Panc1 (cell line): ENCODE measurements around the gene AQP1. TPM values are rescaled to one million over a fixed set of nuclear protein-coding genes. Genes with fewer than 3 reads are reported as not detected.

Source experiments
- ATAC-seq: fragments of 200-7000 bp; cut with Tn5 transposase; 2 replicates; pipeline ENCODE4 v1.9.1; 2020; ENCODE audit warnings: mild to moderate bottlenecking, moderate library complexity
- BruUV-seq: library from RNA; stranded (reverse); fragments of 400-500 nt; replicated peaks from 2 replicates; lab custom pipeline; 2021; lab: Mats Ljungman, UMichigan
- CTCF ChIA-PET: fragments of 300-600 bp; sonication (Branson Sonifier 250); formaldehyde crosslinking; loops from one replicate; lab custom pipeline; 2022; ENCODE audit warnings: antibody characterized with exemption; lab: Charles Lee
- POLR2A ChIA-PET: fragments of 300-600 bp; sonication (Branson Sonifier 250); formaldehyde crosslinking; loops from one replicate; lab custom pipeline; 2022; ENCODE audit warnings: antibody characterized with exemption; lab: Charles Lee
- DNase-seq: peaks from one replicate; pipeline ENCODE4 v3.0.0-alpha.2; 2010; ENCODE audit warnings: low read depth, low spot score
- H3K27ac ChIP-seq: 2 replicates; pipeline ENCODE4 v1.5.1; 2011; ENCODE audit warnings: mild to moderate bottlenecking, low read length, inconsistent platforms
- H3K27me3 ChIP-seq: fragments of 200-500 bp; sonication (Bioruptor generic); 2 replicates; pipeline ENCODE4 v1.6.0; 2014; ENCODE audit warnings: low read length, inconsistent platforms; ENCODE audit not compliant: control insufficient read depth, insufficient read depth
- H3K36me3 ChIP-seq: fragments of 200-500 bp; sonication (Bioruptor generic); 2 replicates; pipeline ENCODE4 v1.5.1; 2014; ENCODE audit warnings: inconsistent platforms, mild to moderate bottlenecking, low read length, moderate library complexity; ENCODE audit not compliant: control insufficient read depth, insufficient read depth
- H3K4me1 ChIP-seq: 2 replicates; pipeline ENCODE4 v1.5.1; 2011; ENCODE audit warnings: inconsistent platforms, mild to moderate bottlenecking, low read length, moderate library complexity; ENCODE audit not compliant: control insufficient read depth, insufficient read depth
- H3K4me3 ChIP-seq, 2 experiments: 2 replicates each; pipeline ENCODE4 v1.5.1; 2011 to 2012; ENCODE audit warnings: low read depth in 2 of 2, low read length in 2 of 2, mild to moderate bottlenecking in 2 of 2, inconsistent platforms in 1 of 2, moderate library complexity in 1 of 2
- H3K9me3 ChIP-seq: fragments of 200-500 bp; sonication (Bioruptor generic); 2 replicates; pipeline ENCODE4 v1.5.1; 2014; ENCODE audit warnings: low read depth, mild to moderate bottlenecking, inconsistent platforms, low read length, moderate library complexity; ENCODE audit not compliant: control insufficient read depth, insufficient read depth
- CTCF ChIP-seq: fragments of 450-650 bp; IDR thresholded peaks from 2 replicates; pipeline ENCODE4 v1.5.1; 2017; ENCODE audit warnings: mild to moderate bottlenecking
- POLR2AphosphoS5 ChIP-seq: IDR thresholded peaks from 2 replicates; pipeline ENCODE4 v1.6.1; 2012; ENCODE audit warnings: mild to moderate bottlenecking, low read depth, low read length, moderate library complexity
- SIN3A ChIP-seq: IDR thresholded peaks from 2 replicates; pipeline ENCODE4 v1.6.1; 2012; ENCODE audit warnings: low read depth, mild to moderate bottlenecking, low read length, moderate library complexity, borderline replicate concordance; ENCODE audit not compliant: insufficient read depth
- TCF7L2 ChIP-seq: IDR thresholded peaks from 2 replicates; pipeline ENCODE4 v1.6.1; 2011; ENCODE audit warnings: mild to moderate bottlenecking, low read depth, low read length, inconsistent platforms
- in situ Hi-C: cut with HindIII; loops from 2 replicates; pipeline ENCODE4 v1.10.0; 2016; ENCODE audit warnings: low sequenced_read_pairs, low pct_unique_long_range_greater_than_20kb
- intact Hi-C: fragments of 100-400 bp; cut with micrococcal nuclease; formaldehyde crosslinking; loops from one replicate; pipeline ENCODE4 v1.10.0; 2022; ENCODE audit not compliant: unreplicated experiment
- total RNA-seq: library from RNA; stranded (reverse); gene quantifications from one replicate; pipeline ENCODE4 v1.2.1, GENCODE V29; 2021; ENCODE audit not compliant: unreplicated experiment
- TF ChIP-seq, protein P1 (sequence below), 2 experiments: IDR thresholded peaks; 2 replicates each; pipeline ENCODE4 v1.6.1; 2011 to 2012; ENCODE audit warnings: low read depth in 2 of 2, control low read depth in 1 of 2, low read length in 1 of 2, mild to moderate bottlenecking in 1 of 2, moderate library complexity in 1 of 2; ENCODE audit not compliant: insufficient read depth in 1 of 2

The AQP1 gene
- total RNA-seq, 1 experiment from 2014 or later: 0.57 TPM

DNA sequence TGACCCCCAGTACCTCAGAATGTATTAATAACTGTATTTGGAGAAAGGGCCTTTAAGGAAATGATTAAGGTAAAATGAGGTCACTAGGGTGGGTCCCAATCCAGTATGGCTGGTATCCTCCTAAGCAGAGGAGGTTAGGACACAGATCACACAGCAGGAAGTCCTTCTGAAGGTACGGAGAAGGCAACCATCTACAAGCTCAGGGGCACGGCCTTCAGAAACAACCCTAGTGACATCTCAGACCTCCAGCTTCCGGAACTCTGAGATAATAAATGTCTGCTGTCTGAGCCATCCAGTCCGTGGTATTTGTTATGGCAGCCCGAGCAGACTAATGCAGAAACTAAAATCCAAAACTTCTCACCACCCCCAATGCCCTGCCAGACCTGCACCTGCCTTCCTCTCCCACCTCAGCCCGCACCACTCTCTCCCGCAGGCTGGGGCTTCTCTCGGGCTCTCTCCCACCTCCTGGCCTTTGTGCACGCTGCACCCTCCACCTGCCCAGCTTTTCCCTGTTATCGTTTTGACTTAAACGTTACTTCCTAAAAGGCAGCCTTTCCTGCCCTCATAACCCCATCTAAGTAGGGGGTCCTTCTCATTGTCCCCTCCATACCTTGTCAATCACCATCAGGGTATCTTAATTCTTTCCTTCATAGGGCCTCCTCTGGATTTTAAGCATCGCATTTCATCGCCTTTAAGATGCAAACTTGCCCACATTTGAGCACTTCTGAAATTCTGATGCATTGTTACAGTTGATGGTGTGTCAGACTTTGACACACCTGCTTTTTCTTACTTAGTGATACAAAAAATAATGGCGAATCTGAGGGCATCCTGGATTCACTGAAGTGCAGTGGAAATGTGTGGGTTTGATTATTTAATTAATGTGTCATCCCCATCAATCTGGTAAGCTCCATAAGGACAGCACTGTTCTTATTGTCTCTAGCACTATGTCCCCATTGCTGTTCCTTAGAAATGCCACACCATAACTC is 32.2 kb upstream of the AQP1 start:
- H3K27ac ChIP-seq: no peak overlapping the region
- H3K36me3 ChIP-seq: no peaks in the 10 kb centered on the region
- no TSS peak for BruUV-seq
- in situ Hi-C loops (no loop called here), intact Hi-C loops (no loop called here)
- ChIA-PET POLR2A (no interaction called here), CTCF (no interaction called here)
- H3K4me3 ChIP-seq: no peak overlapping the region
- H3K9me3 ChIP-seq: no peaks in the 10 kb centered on the region
- H3K27me3 ChIP-seq: no peaks in the 10 kb centered on the region
- no peak for TF ChIP-seq TCF7L2
- no peak for TF ChIP-seq POLR2AphosphoS5
- TF ChIP-seq SIN3A: no peak
- no peak for TF ChIP-seq CTCF
- TF ChIP-seq, protein P1, sequence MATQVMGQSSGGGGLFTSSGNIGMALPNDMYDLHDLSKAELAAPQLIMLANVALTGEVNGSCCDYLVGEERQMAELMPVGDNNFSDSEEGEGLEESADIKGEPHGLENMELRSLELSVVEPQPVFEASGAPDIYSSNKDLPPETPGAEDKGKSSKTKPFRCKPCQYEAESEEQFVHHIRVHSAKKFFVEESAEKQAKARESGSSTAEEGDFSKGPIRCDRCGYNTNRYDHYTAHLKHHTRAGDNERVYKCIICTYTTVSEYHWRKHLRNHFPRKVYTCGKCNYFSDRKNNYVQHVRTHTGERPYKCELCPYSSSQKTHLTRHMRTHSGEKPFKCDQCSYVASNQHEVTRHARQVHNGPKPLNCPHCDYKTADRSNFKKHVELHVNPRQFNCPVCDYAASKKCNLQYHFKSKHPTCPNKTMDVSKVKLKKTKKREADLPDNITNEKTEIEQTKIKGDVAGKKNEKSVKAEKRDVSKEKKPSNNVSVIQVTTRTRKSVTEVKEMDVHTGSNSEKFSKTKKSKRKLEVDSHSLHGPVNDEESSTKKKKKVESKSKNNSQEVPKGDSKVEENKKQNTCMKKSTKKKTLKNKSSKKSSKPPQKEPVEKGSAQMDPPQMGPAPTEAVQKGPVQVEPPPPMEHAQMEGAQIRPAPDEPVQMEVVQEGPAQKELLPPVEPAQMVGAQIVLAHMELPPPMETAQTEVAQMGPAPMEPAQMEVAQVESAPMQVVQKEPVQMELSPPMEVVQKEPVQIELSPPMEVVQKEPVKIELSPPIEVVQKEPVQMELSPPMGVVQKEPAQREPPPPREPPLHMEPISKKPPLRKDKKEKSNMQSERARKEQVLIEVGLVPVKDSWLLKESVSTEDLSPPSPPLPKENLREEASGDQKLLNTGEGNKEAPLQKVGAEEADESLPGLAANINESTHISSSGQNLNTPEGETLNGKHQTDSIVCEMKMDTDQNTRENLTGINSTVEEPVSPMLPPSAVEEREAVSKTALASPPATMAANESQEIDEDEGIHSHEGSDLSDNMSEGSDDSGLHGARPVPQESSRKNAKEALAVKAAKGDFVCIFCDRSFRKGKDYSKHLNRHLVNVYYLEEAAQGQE (IDR thresholded peaks at IDR 0.05; ENCODE audit: insufficient read depth in 1 of 2, low read depth in 2 of 2, low read length in 1 of 2): no peak
- no peaks in the 10 kb centered on the region for H3K4me1 ChIP-seq
- no peak for ATAC-seq
- DNase-seq: no peak

GRCh38 chr7:30880125-30880720 is 31.4 kb upstream of the AQP1 start:
- no peaks in the 10 kb centered on the region for H3K27me3 ChIP-seq
- in situ Hi-C loops (no loop called here), intact Hi-C loops (no loop called here)
- DNase-seq (no peak), ATAC-seq (no peak)
- H3K4me1 ChIP-seq: no peaks in the 10 kb centered on the region
- TF ChIP-seq, protein P1 (IDR thresholded peaks at IDR 0.05; ENCODE audit: insufficient read depth in 1 of 2, low read depth in 2 of 2, low read length in 1 of 2): no peak
- no peak for TF ChIP-seq TCF7L2
- TF ChIP-seq SIN3A: no peak
- TF ChIP-seq POLR2AphosphoS5: no peak
- no peak for TF ChIP-seq CTCF
- H3K27ac ChIP-seq: no peak overlapping the region
- BruUV-seq: no TSS peak
- ChIA-PET POLR2A (no interaction called here), CTCF (no interaction called here)
- no peaks in the 10 kb centered on the region for H3K36me3 ChIP-seq
- no peak overlapping the region for H3K4me3 ChIP-seq
- H3K9me3 ChIP-seq: no peaks in the 10 kb centered on the region
